HG02623 (cell line): ENCODE measurements around the gene PROC.

Experiments
- ATAC-seq: cut with Tn5 transposase; IDR thresholded peaks from one replicate; pipeline ENCODE4 v1.9.1; 2021; ENCODE audit warnings: moderate library complexity; ENCODE audit not compliant: unreplicated experiment

The PROC gene

DNA sequence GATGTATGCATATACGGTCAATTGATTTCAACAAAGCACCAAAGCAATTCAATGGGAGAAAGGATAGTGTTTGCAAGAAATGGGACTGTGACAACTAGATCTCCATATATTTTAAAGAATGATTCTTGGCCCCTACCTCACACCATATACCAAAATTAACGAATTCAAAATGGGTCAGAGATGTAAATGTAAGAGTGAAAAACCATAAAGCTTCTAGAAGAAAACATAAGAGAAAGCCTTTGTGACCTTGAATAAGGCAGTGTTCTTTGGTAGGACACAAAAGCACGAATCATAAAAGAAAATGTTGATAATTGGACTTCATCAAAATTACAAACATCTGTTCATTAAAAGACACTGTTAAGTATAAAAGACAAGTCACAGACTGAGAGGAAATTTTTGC is 5.0 kb upstream of the PROC start:
- no peak for ATAC-seq

DNA sequence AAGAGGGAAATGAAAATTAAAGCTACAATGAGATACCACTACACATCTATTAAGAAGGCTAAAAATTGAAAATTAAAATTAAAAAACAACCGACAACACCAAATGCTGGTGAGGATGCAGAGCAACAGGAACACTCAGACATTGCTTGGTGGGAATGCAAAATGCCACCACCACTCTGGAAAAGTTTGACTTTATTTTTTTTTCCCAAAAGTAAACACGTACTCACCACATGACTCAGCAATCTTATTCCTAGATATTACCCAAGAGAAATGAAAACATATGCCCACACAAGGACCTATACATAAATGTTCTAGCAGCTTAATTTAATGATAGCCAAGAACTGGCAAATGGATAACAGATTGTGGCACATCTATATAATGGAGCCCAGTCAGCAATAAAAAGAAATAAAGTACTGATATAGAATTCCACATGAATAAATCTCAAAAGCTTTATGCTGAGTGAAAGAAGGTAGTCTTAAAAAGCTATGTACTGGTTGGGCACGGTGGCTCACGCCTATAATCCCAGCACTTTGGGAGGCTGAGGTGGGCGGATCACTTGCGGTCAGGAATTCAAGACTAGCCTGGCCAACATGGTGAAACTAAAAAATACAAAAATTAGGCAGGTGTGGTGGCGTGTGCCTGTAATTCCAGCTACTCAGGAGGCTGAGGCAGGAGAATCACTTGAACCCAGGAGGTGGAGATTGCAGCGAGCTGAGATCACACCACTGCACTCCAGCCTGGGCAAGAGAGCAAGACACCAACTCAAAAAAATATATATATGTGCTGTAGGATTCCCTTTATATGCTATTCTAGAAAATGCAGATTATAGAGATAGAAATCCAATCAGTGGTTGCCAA is 4.2 kb upstream of the PROC start:
- no peak for ATAC-seq

DNA sequence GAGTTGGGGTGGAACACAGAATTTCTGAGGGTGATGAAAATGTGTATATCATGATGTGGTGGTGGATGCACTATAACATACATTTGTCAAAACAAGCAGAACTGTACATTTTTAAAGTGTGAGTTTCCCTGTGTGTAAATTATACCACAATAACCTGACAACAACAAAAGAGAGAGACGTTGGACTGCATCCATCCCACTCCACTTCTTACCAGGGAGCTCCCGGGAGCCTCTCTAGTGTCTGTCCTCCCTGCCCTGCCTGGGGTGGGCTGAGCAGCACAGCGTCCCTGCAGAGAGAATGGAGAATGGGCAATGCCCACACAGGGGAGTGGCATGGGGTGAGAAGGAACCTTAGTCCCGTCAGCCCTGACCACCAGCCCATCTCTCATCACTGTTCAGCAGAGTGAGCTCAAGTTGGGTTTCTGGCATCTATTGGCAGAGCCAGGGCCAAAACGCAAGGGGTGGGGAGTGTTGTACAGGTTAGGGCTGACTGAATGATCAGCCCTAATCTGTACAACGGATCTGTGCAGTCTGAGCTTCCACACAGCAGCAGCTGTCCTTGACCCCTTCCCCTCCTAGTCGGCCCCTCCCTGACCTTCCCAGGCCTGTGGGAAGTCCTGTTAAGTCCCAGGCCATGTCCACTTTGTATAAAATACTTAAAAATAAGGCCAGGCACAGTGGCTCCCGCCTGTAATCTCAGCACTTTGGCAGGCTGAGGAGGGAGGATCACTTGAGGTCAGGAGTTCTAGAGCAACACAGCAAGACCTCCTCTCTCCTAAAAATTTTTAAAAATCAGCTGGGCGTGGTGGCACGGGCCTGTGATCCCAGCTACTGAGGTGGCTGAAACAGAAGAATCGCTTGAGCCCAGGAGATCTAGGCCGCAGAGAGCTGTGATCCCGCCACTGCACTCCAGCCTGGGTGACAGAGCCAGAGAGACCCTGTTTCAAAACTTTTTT is 3.3 kb upstream of the PROC start:
- no peak for ATAC-seq

DNA sequence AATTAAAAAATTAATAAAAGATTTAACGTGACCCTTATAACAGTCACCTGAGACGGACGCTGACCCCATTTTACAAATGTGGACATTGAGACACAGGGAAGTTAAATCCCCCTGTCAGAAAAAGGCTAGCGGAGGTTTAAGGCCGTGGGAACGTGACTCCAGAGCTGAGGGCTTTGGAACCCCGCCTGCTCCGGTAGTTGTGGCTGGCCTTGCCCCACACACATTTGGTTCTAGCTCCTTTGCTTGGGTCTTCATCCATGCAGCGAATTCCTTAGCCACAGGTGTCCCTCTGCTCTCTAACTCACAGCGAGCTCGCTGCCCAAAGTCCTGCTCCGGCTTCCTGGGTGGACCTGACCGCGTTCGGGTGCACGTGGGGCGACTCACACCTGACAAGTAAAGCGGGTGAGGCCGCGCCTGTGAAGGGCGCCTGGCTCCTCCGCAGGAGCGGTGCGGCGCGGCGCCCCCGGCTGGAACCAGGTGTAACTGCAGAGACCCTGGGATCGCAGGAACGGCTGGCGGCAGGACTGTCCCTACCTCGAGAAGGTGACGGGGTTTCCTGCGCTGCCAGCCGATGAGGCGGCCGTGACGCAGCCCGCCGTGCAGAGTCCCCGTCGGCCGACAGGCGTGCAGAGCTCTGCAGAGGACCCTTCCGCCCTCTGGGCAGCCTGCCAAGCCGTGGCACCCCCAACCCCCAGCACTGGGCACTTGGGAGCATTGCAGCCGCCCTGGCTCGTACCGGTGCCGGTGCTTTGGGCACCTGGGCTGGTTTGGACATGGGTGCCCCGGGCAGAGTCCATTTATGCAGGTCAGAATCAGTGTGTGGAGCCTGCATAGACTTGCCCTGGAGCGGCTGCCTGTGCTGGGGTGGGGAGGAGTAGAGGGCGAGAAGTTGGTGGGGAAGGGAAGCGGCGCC is 2.4 kb upstream of the PROC start:
- ATAC-seq: peak; percentile 76

DNA sequence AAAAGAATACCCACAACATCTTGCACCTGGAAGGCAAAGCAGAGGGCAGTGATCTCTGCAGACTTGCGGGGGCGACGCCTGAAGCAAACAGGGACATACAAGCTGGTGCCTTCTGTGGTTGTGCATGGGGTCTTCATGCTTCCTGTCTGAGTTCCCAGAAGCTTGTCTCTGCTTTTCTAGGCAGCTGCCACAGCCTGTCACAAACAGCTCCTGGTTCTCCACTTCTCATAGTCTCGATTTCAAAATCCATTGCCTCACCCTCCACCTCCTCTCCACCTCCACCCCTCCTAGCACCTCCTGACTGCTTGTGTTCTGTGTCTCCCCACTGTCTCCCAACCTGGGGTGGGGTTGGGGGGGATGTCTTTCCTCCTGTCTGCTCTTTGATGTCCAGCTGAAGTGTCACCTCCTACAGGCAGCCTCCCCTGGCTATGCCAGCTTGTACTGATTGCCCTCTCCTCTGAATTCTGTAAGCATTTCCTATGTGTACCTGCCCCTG is 1.7 kb upstream of the PROC start:
- ATAC-seq: no peak

DNA sequence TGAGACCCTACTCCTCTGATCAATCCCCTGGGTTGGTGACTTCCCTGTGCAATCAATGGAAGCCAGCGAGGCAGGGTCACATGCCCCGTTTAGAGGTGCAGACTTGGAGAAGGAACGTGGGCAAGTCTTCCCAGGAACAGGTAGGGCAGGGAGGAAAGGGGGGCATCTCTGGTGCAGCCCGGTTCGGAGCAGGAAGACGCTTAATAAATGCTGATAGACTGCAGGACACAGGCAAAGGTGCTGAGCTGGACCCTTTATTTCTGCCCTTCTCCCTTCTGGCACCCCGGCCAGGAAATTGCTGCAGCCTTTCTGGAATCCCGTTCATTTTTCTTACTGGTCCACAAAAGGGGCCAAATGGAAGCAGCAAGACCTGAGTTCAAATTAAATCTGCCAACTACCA is 821 bp upstream of the PROC start:
- no peak for ATAC-seq

DNA sequence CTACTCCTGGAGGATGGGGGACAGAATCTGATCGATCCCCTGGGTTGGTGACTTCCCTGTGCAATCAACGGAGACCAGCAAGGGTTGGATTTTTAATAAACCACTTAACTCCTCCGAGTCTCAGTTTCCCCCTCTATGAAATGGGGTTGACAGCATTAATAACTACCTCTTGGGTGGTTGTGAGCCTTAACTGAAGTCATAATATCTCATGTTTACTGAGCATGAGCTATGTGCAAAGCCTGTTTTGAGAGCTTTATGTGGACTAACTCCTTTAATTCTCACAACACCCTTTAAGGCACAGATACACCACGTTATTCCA is 844 bp downstream of the PROC start:
- no peak for ATAC-seq

DNA sequence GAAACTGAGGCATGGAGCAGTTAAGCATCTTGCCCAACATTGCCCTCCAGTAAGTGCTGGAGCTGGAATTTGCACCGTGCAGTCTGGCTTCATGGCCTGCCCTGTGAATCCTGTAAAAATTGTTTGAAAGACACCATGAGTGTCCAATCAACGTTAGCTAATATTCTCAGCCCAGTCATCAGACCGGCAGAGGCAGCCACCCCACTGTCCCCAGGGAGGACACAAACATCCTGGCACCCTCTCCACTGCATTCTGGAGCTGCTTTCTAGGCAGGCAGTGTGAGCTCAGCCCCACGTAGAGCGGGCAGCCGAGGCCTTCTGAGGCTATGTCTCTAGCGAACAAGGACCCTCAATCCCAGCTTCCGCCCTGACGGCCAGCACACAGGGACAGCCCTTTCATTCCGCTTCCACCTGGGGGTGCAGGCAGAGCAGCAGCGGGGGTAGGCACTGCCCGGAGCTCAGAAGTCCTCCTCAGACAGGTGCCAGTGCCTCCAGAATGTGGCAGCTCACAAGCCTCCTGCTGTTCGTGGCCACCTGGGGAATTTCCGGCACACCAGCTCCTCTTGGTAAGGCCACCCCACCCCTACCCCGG is 1.3 kb downstream of the PROC start:
- no peak for ATAC-seq

DNA sequence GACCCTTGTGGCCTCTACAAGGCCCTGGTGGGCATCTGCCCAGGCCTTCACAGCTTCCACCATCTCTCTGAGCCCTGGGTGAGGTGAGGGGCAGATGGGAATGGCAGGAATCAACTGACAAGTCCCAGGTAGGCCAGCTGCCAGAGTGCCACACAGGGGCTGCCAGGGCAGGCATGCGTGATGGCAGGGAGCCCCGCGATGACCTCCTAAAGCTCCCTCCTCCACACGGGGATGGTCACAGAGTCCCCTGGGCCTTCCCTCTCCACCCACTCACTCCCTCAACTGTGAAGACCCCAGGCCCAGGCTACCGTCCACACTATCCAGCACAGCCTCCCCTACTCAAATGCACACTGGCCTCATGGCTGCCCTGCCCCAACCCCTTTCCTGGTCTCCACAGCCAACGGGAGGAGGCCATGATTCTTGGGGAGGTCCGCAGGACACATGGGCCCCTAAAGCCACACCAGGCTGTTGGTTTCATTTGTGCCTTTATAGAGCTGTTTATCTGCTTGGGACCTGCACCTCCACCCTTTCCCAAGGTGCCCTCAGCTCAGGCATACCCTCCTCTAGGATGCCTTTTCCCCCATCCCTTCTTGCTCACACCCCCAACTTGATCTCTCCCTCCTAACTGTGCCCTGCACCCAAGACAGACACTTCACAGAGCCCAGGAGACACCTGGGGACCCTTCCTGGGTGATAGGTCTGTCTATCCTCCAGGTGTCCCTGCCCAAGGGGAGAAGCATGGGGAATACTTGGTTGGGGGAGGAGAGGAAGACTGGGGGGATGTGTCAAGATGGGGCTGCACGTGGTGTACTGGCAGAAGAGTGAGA is 2.0 kb downstream of the PROC start:
- no peak for ATAC-seq

DNA sequence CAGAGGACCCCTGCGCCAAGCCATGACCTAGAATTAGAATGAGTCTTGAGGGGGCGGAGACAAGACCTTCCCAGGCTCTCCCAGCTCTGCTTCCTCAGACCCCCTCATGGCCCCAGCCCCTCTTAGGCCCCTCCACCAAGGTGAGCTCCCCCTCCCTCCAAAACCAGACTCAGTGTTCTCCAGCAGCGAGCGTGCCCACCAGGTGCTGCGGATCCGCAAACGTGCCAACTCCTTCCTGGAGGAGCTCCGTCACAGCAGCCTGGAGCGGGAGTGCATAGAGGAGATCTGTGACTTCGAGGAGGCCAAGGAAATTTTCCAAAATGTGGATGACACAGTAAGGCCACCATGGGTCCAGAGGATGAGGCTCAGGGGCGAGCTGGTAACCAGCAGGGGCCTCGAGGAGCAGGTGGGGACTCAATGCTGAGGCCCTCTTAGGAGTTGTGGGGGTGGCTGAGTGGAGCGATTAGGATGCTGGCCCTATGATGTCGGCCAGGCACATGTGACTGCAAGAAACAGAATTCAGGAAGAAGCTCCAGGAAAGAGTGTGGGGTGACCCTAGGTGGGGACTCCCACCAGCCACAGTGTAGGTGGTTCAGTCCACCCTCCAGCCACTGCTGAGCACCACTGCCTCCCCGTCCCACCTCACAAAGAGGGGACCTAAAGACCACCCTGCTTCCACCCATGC is 3.0 kb downstream of the PROC start:
- ATAC-seq: no peak

DNA sequence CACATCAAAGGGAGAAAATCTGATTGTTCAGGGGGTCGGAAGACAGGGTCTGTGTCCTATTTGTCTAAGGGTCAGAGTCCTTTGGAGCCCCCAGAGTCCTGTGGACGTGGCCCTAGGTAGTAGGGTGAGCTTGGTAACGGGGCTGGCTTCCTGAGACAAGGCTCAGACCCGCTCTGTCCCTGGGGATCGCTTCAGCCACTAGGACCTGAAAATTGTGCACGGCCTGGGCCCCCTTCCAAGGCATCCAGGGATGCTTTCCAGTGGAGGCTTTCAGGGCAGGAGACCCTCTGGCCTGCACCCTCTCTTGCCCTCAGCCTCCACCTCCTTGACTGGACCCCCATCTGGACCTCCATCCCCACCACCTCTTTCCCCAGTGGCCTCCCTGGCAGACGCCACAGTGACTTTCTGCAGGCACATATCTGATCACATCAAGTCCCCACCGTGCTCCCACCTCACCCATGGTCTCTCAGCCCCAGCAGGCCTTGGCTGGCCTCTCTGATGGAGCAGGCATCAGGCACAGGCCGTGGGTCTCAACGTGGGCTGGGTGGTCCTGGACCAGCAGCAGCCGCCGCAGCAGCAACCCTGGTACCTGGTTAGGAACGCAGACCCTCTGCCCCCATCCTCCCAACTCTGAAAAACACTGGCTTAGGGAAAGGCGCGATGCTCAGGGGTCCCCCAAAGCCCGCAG is 3.8 kb downstream of the PROC start:
- ATAC-seq: no peak

DNA sequence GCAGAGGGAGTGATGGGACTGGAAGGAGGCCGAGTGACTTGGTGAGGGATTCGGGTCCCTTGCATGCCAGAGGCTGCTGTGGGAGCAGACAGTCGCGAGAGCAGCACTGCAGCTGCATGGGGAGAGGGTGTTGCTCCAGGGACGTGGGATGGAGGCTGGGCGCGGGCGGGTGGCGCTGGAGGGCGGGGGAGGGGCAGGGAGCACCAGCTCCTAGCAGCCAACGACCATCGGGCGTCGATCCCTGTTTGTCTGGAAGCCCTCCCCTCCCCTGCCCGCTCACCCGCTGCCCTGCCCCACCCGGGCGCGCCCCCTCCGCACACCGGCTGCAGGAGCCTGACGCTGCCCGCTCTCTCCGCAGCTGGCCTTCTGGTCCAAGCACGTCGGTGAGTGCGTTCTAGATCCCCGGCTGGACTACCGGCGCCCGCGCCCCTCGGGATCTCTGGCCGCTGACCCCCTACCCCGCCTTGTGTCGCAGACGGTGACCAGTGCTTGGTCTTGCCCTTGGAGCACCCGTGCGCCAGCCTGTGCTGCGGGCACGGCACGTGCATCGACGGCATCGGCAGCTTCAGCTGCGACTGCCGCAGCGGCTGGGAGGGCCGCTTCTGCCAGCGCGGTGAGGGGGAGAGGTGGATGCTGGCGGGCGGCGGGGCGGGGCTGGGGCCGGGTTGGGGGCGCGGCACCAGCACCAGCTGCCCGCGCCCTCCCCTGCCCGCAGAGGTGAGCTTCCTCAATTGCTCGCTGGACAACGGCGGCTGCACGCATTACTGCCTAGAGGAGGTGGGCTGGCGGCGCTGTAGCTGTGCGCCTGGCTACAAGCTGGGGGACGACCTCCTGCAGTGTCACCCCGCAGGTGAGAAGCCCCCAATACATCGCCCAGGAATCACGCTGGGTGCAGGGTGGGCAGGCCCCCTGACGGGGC is 4.6 kb downstream of the PROC start:
- no peak for ATAC-seq

DNA sequence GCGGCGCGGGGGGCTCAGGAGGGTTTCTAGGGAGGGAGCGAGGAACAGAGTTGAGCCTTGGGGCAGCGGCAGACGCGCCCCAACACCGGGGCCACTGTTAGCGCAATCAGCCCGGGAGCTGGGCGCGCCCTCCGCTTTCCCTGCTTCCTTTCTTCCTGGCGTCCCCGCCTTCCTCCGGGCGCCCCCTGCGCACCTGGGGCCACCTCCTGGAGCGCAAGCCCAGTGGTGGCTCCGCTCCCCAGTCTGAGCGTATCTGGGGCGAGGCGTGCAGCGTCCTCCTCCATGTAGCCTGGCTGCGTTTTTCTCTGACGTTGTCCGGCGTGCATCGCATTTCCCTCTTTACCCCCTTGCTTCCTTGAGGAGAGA is 5.2 kb downstream of the PROC start:
- ATAC-seq: no peak

DNA sequence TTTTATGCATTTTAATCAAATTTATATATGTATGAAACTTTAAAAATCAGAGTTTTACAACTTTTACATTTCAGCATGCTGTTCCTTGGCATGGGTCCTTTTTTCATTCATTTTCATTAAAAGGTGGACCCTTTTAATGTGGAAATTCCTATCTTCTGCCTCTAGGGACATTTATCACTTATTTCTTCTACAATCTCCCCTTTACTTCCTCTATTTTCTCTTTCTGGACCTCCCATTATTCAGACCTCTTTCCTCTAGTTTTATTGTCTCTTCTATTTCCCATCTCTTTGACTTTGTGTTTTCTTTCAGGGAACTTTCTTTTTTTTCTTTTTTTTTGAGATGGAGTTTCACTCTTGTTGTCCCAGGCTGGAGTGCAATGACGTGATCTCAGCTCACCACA is 5.7 kb downstream of the PROC start:
- ATAC-seq: no peak

DNA sequence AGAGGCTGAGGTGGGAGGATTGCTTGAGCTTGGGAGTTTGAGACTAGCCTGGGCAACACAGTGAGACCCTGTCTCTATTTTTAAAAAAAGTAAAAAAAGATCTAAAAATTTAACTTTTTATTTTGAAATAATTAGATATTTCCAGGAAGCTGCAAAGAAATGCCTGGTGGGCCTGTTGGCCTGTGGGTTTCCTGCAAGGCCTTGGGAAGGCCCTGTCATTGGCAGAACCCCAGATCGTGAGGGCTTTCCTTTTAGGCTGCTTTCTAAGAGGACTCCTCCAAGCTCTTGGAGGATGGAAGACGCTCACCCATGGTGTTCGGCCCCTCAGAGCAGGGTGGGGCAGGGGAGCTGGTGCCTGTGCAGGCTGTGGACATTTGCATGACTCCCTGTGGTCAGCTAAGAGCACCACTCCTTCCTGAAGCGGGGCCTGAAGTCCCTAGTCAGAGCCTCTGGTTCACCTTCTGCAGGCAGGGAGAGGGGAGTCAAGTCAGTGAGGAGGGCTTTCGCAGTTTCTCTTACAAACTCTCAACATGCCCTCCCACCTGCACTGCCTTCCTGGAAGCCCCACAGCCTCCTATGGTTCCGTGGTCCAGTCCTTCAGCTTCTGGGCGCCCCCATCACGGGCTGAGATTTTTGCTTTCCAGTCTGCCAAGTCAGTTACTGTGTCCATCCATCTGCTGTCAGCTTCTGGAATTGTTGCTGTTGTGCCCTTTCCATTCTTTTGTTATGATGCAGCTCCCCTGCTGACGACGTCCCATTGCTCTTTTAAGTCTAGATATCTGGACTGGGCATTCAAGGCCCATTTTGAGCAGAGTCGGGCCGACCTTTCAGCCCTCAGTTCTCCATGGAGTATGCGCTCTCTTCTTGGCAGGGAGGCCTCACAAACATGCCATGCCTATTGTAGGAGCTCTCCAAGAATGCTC is 6.6 kb downstream of the PROC start:
- ATAC-seq: no peak
